SK-N-SH (cell line): ENCODE results near the gene NR5A2.

Source experiments
- EZH2phosphoT487 ChIP-seq: fragments of 200-600 bp; sonication (generic); IDR thresholded peaks from 2 replicates; pipeline ENCODE4 v1.6.1; 2017; ENCODE audit warnings: low read depth, mixed run types, mild to moderate bottlenecking, antibody characterized with exemption, moderate library complexity, borderline replicate concordance
- TF ChIP-seq, protein P1 (sequence below): IDR thresholded peaks from 2 replicates; pipeline ENCODE4 v1.4.0; 2012; ENCODE audit warnings: low read depth, borderline replicate concordance
- TF ChIP-seq, protein P2 (sequence below): IDR thresholded peaks from 2 replicates; pipeline ENCODE4 v1.6.1; 2012; ENCODE audit warnings: mild to moderate bottlenecking, low read depth, low read length, moderate library complexity
- TF ChIP-seq, protein P3 (sequence below): fragments of 200-600 bp; sonication (generic); IDR thresholded peaks from 2 replicates; pipeline ENCODE4 v1.6.1; 2017; ENCODE audit warnings: antibody characterized with exemption, mild to moderate bottlenecking, moderate library complexity

DNA sequence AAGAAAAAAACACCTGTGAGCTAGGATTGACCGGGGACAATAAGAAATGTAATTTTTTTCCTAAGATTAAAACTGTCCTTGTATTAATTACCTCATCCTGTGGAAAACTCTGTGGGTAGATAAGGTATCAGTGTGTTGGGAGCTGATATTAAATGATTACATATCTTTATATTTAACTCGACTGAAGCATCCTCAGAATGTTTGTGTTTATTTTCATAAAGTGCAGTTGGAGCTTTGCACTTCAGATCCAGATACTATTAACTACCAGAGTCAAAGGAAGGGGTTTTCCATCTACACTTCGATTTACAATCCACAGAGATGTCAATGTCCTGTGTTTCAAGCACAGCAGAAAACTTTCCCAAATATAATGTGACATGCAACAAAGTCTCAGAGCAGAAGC is 164.5 kb downstream of the NR5A2 start:
- TF ChIP-seq, protein P1, sequence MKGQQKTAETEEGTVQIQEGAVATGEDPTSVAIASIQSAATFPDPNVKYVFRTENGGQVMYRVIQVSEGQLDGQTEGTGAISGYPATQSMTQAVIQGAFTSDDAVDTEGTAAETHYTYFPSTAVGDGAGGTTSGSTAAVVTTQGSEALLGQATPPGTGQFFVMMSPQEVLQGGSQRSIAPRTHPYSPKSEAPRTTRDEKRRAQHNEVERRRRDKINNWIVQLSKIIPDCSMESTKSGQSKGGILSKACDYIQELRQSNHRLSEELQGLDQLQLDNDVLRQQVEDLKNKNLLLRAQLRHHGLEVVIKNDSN = no peak
- TF ChIP-seq, protein P2, sequence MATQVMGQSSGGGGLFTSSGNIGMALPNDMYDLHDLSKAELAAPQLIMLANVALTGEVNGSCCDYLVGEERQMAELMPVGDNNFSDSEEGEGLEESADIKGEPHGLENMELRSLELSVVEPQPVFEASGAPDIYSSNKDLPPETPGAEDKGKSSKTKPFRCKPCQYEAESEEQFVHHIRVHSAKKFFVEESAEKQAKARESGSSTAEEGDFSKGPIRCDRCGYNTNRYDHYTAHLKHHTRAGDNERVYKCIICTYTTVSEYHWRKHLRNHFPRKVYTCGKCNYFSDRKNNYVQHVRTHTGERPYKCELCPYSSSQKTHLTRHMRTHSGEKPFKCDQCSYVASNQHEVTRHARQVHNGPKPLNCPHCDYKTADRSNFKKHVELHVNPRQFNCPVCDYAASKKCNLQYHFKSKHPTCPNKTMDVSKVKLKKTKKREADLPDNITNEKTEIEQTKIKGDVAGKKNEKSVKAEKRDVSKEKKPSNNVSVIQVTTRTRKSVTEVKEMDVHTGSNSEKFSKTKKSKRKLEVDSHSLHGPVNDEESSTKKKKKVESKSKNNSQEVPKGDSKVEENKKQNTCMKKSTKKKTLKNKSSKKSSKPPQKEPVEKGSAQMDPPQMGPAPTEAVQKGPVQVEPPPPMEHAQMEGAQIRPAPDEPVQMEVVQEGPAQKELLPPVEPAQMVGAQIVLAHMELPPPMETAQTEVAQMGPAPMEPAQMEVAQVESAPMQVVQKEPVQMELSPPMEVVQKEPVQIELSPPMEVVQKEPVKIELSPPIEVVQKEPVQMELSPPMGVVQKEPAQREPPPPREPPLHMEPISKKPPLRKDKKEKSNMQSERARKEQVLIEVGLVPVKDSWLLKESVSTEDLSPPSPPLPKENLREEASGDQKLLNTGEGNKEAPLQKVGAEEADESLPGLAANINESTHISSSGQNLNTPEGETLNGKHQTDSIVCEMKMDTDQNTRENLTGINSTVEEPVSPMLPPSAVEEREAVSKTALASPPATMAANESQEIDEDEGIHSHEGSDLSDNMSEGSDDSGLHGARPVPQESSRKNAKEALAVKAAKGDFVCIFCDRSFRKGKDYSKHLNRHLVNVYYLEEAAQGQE = no peak
- TF ChIP-seq, protein P3, sequence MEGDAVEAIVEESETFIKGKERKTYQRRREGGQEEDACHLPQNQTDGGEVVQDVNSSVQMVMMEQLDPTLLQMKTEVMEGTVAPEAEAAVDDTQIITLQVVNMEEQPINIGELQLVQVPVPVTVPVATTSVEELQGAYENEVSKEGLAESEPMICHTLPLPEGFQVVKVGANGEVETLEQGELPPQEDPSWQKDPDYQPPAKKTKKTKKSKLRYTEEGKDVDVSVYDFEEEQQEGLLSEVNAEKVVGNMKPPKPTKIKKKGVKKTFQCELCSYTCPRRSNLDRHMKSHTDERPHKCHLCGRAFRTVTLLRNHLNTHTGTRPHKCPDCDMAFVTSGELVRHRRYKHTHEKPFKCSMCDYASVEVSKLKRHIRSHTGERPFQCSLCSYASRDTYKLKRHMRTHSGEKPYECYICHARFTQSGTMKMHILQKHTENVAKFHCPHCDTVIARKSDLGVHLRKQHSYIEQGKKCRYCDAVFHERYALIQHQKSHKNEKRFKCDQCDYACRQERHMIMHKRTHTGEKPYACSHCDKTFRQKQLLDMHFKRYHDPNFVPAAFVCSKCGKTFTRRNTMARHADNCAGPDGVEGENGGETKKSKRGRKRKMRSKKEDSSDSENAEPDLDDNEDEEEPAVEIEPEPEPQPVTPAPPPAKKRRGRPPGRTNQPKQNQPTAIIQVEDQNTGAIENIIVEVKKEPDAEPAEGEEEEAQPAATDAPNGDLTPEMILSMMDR = no peak
- TF ChIP-seq EZH2phosphoT487 = no peak
